Urothelium cell line (cell line): Measurements from ENCODE around the gene PLAAT4.
"Not testable (repeated sequence)": the region's sequence is repeated elsewhere in the genome, so short reads cannot be mapped to it uniquely, and the experiment has no call there.

Source experiments
- DNase-seq: peaks from one replicate; pipeline ENCODE4 v3.0.0; 2011; ENCODE audit warnings: low spot score, mixed read lengths
- FAIRE-seq: peaks from 2 replicates; lab custom pipeline; 2011; peaks lifted over from hg19 to GRCh38; lab: Jason Lieb, UNC

PLAAT4 gene

DNA sequence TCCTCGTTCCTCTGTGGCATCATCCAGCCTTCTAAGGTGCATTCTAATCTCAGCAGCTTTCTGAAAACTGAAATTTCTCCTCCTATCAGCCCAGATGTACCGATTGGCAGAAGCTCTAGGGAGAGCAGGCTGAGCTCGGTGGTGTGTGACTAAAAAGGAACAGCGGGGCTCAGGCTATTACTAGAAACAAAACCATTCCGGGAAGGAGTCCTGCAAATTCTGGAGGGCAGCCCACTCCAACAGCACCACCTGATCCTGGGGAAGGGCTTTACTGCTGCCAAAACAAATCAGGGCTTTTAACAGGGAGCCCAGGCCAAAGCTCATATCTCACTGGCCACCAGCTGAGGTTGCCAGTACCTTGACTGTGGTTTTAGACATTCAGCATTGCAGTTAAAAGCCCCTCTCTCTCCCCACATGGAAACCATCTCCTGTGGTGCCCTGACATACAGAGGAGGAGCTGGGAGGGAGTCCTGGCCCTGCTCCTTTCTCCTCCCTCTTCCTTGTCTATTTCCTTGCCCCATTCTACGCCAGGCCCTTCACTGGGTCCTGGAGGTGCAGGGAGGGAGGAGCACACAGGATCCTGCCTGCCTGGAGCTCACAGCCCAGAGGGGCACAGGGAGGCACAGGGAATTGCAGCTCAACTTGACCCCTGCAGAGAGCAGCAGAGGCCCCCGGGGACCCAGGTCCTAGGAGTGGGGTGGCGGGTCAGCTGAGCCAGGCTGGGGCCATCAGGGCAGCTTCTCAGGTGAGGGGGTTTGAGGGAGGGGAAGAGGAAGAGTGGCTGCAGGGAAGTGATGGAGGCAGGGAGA lies 889 bp downstream of the PLAAT4 start:
- DNase-seq = no peak
- FAIRE-seq = no peak

- not testable (repeated sequence) for DNase-seq, FAIRE-seq
These were observed 5.9 kb downstream of the PLAAT4 start for GRCh38 chr11:63542506-63542905.

DNA sequence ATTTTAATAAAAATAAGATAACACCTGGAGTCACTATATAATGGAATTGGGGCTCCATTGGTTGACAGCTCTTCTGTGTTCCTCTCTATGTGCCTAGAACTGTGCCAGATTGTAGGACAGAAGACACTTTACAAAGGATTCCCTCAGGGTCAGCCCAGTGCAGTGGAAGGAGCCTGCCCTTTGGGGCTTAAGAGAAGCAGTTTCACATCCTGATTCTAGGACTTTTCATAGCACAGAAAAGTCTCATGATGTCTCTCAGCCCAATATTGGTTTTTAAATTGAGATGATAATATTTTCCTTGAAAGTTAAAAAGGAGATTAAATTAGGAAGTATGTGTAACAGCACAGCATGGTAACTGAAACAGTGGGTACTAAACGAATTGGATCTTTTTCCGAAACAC lies 7.1 kb downstream of the PLAAT4 start:
- FAIRE-seq = no peak
- DNase-seq = no peak

- FAIRE-seq (no peak), DNase-seq (no peak)
These were observed 10.5 kb downstream of the PLAAT4 start for GRCh38 chr11:63547061-63547460.

- no peak for FAIRE-seq
These were observed 11.6 kb downstream of the PLAAT4 start for GRCh38 chr11:63548178-63548577.

DNA sequence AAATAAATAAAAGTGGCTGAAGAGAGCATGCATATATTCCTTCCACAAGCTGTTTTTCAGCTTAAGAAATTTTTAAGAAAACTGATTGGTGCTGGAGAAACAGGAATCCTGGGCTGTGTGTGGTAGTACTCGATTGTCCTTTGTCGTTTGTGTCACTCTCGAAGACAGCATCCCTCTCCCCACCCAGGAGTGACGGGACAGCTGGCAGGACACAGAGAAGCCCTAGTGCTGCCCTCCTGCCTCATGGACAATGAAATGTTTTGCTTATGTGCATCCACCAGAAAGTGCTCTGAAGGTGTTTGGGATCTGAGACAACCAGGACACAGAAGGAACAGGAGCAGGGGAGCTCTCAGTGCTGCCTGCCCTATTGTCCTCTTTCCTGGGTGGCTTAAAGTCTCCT lies 12.8 kb downstream of the PLAAT4 start:
- no peak for DNase-seq
- no peak for FAIRE-seq

More at GRCh38 chr11:63548178-63548577, 11.6 kb downstream of the PLAAT4 start:
- no peak for DNase-seq

DNA sequence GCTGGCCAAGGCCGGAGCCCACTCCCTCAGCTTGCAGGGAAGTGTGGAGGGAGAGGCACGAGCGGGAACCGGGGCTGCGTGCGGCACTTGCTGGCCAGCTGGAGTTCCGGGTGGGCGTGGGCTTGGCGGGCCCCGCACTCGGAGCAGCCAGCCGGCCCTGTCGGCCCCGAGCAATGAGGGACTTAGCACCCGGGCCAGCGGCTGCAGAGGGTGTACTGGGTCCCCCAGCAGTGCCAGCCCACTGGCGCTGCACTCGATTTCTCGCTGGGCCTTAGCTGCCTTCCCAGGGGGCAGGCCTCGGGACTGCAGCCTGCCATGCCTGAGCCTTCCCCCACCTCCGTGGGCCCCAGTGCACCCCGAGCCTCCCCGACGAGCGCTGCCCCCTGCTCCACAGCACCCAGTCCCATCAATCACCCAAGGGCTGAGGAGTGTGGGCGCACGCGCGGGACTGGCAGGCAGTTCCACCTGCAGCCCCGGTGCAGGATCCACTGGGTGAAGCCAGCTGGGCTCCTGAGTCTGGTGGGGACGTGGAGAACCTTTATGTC lies 13.6 kb downstream of the PLAAT4 start:
- not testable (repeated sequence) for FAIRE-seq, DNase-seq

GRCh38 chr11:63551091-63551888 lies 14.7 kb downstream of the PLAAT4 start:
- FAIRE-seq (no peak), DNase-seq (no peak)

DNA sequence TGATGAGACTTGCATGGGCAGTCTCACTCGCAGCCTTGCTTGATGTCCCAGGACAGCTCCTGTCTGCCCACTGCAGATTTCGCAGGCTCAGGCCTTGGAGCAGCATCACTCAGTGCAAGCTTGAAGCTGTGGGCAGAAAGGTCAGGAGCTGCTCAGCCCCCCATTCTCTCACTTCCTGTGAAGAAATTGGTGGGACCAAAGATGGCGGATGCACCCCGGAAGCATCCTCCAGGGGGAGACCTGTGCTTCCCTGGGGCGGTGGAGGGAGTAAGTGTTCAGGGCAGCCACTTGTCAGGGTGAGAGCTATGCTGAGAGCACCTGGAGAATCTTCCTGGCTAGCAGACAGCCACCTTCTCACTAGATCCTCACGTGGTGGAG lies 15.3 kb downstream of the PLAAT4 start:
- FAIRE-seq = no peak
- no peak for DNase-seq

- DNase-seq = no peak
- no peak for FAIRE-seq
These were observed 16.3 kb downstream of the PLAAT4 start for GRCh38 chr11:63552921-63553320.

- FAIRE-seq (no peak), DNase-seq (no peak)
These were observed 17.2 kb downstream of the PLAAT4 start for GRCh38 chr11:63553759-63554158.

DNA sequence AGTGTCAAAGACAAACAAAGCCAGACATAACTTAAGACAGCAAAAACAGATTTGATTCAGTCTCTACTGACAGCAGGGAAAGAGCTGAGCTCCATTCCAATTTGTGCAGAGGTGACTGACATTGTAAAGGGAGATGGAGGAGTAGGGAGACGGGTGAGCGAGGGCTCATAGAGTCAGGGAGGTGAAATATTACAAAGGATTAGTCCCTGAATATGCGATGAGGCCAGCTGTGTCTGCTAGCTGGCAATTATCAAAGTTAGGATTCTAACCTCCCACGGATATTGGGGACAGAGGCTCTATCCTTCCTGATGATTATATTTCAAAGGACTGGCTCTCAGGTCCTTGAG lies 18.2 kb downstream of the PLAAT4 start:
- no peak for DNase-seq
- no peak for FAIRE-seq

GRCh38 chr11:63556404-63557013 lies 19.9 kb downstream of the PLAAT4 start:
- FAIRE-seq = no peak
- DNase-seq = no peak

GRCh38 chr11:63557570-63557969 lies 21.0 kb downstream of the PLAAT4 start:
- DNase-seq = no peak
- FAIRE-seq = no peak

DNA sequence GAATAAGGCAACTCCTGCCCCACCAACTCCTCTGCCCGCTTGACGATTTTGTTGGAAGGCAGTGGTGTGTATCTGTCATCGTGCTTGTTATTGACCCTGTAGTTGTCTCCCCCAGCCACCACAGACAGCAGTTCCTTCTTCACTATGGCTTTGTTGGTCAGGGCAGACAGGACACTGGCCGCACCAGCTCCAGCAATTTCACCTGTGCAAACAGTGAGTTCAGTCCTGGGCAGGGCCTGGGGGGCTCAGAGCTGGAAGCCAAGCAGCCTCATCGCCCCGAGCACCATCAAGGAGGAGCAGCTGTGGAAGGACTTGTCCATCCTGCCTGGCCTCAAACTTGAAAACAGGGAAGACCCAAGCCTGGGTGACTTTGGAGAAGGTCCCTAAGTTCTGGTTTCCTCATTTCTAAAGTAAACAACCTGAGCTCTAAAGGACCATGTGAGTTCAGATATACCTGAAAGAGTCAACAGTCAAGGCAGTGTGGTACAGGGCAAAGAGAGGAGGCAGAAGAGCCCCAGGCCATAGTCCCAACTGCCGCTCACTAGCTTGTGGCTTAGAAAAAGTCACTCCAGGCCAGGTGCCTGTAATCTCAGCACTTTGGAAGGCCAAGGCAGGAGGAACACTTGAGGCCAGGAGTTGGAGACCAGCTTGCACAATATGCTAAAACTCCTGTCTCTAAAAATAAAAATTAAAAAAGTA lies 22.0 kb downstream of the PLAAT4 start:
- DNase-seq = no peak
- FAIRE-seq = no peak

GRCh38 chr11:63560506-63561180 lies 24.0 kb downstream of the PLAAT4 start:
- peak; percentile 67 for DNase-seq
- FAIRE-seq = no peak

- no peak for DNase-seq
- no peak for FAIRE-seq
These were observed 26.8 kb downstream of the PLAAT4 start, which contains the start of gene PLAAT2 for GRCh38 chr11:63563201-63564055. TSS of gene PLAAT2 (minus strand) at chr11:63563379. CDS start at chr11:63563324, 55 bp downstream.

DNA sequence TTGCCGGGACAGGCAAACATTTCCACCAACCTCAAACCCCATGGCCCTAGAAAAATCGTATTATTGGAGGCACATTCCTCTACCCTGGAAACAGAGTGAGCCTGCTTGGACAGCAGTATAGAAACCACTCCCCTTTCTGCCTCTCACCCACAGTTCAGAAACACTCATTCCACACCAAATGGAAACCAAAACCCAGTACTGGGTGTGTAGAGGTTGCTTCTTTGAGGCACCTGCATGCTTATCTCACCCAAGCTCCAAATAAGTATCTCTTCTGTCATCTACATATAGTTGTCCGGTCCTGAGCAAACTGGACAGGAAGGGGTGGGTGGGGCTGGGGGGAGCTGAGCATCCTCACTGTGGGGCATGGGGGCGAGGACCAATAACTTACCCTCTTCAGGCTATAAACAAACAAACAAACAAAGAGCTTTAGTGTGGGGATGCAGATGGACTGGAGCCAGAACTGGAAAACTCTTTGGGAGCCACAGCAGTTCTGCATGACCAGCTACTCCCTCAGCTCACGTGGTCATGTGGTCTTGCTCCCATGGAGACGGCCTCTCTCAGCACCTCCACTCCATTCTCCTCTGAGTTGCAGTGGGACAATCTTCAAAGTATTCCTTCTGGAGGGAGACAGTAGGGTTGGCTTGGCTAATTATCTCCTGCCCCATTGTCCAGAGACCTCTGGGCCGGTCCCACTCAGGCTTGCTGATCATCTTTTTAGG lies 27.6 kb downstream of the PLAAT4 start:
- DNase-seq = no peak
- FAIRE-seq = no peak
